SK-MEL-5 (cell line): ENCODE data around the gene SLC9A7. TPM values are rescaled to one million over a fixed set of nuclear protein-coding genes. Genes with fewer than 3 reads are reported as not detected.
"Not testable (repeated sequence)": the region's sequence is repeated elsewhere in the genome, so short reads cannot be mapped to it uniquely, and the experiment has no call there.

Source experiments
- DNase-seq: peaks from one replicate; pipeline ENCODE4 v3.0.0-alpha.2; 2016; ENCODE audit warnings: low read depth, low spot score
- in situ Hi-C: cut with HindIII; loops from 2 replicates; pipeline ENCODE4 v1.10.0; 2016; ENCODE audit warnings: low sequenced_read_pairs, high pct_unique_total_duplicates, low pct_unique_long_range_greater_than_20kb
- polyA plus RNA-seq, 2 experiments: library from polyadenylated mRNA; depleted of rRNA; stranded (reverse); fragments of >200 nt; gene quantifications; 2 replicates each; pipeline ENCODE4 v1.2.3, GENCODE V29; 2015
- total RNA-seq: library from RNA; depleted of rRNA; stranded (reverse); fragments of >200 nt; shearing (Covaris generic); gene quantifications from 2 replicates; pipeline ENCODE4 v1.2.3, GENCODE V29; 2014; rRNA removed

SLC9A7 gene
- 3.4 and 5.9 TPM in 2 replicates for total RNA-seq
- 2.1 and 3.4 TPM in 2 replicates for polyA plus RNA-seq (2015; cell fraction: cytosol; rRNA removed)
- 2.6 and 5.2 TPM in 2 replicates for polyA plus RNA-seq (2015; cell fraction: nucleus; rRNA removed)

DNA sequence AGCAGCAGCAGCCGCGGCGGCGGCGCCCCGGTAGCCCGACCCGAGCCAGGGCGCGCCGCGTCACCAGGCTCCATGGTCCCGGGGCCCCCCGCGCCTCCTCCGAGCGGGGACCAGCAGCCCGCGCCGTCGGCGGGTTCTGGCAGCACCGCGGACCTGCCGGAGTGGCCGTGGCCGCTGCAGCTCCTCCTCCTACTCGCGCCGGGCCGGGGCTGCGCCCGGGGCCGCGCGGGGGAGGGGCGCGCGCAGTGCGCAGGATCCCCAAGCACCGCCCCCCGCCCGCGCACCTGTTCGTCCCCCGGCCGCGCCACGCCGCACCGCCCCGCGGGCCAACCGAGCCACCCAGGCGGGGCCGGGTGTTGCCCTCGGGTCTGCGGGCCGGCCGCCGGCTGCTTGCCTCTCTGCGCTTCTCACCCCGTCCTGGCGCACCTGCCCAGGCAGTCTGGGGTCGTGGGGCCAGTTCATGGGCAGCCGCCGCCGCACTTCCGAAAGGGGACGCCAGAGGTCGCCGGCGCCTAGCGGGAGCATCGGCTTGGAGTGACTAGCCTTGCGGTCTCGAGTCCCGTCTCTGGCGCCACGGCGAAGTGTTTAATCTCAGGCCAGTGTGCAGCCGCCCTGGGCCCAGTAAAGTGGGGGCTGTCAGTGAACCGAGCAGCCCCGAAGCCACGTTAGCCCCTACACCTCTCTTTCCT is at the start of gene SLC9A7:
SLC9A7 (minus strand) TSS at position 163 of the 689 bp plus-strand sequence; CDS start at position 74, 89 bp downstream.
- in situ Hi-C loops = no loop called here

GRCh38 chrX:46805270-46805669 is 46.4 kb upstream of the SLC9A7 start:
- no peak for DNase-seq
- in situ Hi-C loops = no loop called here

More for the DNA sequence above, at the start of gene SLC9A7:
- peak; percentile 62 for DNase-seq

DNA sequence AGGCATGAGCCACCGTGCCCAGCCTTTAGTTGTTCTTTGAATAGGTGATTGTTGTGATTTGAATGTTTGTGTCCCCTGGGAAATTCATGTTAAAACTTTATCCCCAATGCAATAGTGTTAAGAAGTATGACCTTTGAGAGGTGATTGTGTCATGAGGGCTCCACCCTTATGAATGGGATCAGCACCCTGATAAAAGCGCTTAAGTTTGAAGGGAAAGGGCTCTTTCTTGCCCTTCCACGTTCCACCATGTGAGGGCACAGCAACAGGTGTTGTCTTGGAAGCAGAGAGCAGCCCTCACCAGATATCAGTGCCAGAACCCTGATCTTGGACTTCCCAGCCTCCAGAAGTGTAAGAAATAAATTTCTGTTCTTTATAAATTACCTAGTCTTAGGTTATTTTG is 44.2 kb upstream of the SLC9A7 start:
- peak; percentile 37 for DNase-seq
- in situ Hi-C loops = no loop called here

- DNase-seq = peak; percentile 73
- in situ Hi-C loops = no loop called here
Measured at GRCh38 chrX:46796574-46797191, 37.8 kb upstream of the SLC9A7 start.

DNA sequence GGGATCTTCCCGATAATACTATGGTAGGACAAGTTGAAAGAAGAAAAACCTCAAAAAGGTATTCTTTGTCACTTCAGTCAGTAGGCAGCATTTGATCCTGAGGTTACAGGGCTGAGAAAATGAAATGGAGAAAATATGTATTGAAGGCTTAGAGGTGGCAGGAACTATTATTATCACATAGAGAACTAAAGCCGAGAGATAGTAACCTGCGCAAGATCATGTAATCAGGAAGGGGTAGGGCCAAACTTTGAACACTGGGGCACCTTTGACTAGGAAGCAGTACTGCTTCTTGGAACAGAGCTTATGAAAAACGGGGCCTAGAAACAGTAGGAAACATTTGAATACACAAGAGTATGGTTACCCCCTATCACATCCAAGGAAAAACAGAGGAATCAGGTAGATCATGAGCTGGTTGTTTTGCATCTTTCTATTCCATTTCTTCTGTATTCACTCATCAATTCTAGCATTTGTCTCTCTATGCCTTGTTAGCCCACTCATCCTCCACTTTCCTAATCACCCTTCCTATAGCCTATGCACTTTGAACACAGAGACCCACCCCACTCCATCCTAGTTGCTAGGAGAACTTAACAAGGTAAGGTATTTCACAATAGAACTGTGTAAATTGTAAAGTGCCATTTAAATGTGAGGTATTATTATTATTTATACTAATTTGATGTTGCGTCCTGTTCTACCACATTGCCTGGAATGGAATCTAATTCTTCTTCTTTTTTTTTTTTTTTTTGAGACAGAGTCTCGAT is 34.6 kb upstream of the SLC9A7 start:
- DNase-seq = no peak
- in situ Hi-C loops = no loop called here

DNA sequence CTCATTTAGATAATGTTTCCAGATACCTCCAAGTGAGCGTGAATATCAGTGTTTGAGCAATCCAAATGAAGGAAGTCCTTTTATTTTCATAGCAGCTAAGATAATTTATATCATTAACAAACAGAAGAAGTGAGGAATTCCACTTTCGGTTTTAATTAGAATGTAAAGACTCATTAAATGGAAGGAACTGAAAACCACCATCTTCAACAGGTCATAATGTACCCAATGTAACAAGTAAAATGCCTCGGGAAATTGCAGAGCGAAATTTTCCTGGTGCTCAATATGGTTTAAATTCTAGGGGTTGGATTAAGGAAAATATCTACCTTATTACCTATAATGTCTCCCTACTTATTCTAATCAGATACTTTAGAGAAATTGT is 33.9 kb upstream of the SLC9A7 start:
- in situ Hi-C loops = no loop called here
- no peak for DNase-seq

DNA sequence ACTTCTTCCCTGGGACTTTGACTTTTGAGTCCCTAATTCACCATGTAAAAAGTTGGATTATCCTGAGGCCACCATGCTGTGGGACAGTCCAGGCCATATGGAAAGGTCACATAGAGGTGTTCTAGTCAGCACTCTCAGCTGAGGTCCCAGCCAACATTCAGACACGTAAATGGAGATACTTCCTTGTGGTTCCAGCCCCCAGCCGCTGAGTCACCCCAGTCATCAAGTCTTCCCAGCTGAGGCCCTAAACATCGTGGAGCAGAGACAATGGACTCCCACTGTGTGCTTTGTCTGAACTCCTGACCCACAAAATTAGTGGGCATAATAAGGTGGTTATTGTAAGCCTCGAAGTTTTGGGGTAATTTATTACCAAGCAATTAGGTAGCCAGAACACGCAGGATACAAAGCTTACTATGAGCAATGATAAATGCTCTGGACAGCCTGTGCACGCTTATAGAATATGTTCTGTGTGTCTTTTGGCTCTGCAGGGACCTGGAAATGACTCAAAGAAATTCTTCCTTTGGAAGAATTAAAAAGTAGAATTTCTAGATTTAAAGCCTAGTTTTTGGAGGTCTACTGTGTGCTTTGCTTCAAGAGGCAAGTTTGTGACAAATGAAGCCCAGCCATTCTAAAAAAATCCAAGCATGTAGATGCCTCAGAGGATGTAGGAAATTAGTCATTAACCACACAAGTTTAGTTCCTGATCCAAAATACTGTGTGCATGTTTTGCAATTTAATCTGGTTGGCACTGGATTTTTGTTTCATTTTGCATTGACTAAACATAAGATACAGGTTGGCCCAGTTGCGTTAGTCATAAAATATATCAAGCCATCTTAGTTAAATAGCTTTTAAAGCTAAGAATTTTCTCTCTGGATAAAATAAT is 33.2 kb upstream of the SLC9A7 start:
- peak; percentile 39 for DNase-seq
- in situ Hi-C loops = no loop called here

DNA sequence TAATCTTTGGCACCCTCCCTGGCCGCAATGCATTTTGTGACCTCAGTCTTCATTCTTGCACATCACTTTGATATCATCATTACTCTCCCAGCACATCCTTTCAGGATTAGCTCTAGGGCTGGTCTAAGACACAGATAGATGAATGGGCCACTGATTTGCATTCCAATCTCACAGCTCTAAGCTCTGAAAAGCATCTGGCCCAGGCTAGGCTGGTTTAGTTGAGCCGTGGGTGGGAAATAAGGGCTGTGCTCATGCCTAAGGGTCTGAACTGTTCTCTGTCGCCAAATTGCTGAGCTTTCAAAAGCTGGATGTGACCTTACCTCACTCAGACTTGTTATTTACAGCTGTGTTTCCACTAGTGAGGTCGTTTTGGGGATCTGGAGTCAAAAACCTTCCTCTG is 30.0 kb upstream of the SLC9A7 start:
- no peak for DNase-seq
- in situ Hi-C loops = no loop called here

- DNase-seq, in situ Hi-C loops: not testable (repeated sequence)
Measured at GRCh38 chrX:46784437-46784836, 25.5 kb upstream of the SLC9A7 start.

DNA sequence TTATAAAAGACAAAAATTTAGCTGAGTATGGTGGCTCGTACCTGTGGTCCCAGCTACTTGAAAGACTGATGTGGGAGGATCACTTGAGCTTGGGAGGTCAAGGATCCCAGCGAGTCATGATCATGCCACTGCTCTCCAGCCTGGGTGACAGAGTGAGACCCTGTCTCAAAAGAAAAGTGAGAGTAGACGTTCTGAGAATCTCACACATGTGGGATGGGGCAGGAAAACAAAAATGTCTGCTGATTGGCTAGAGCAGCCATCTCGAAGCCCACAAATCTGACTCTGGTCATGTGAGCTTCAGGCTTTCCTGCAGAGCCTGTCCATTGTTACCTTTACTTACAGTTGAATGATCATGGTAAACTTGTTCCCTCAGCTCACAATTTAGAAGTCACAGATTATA is 23.1 kb upstream of the SLC9A7 start:
- in situ Hi-C loops = no loop called here
- no peak for DNase-seq

GRCh38 chrX:46777971-46778810 is 19.3 kb upstream of the SLC9A7 start:
- DNase-seq = no peak
- in situ Hi-C loops = no loop called here

DNA sequence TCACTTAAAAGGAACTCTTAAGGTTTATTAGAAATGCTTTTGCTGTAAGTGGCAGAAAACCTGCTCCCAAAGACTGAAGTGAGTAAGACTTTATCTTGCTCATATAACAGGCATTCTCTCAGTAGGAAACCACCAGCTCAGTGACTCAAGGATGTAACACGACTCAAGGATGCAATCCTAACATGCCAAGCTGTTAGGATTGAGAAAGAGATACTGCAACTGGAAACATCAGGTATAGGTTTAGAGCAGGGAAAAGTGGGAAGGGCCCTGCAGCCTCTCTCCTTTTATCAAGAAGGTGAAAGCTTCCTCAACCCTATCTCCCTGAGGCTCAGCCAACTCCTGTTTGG is 11.9 kb upstream of the SLC9A7 start:
- in situ Hi-C loops = no loop called here
- DNase-seq = no peak

- no peak for DNase-seq
- in situ Hi-C loops = no loop called here
Measured at GRCh38 chrX:46770000-46770816, 11.3 kb upstream of the SLC9A7 start.

- DNase-seq = no peak
- in situ Hi-C loops = no loop called here
Measured at GRCh38 chrX:46762963-46763362, 4.0 kb upstream of the SLC9A7 start.

GRCh38 chrX:46759645-46759974 is 692 bp upstream of the SLC9A7 start:
- in situ Hi-C loops = no loop called here
- DNase-seq = no peak

DNA sequence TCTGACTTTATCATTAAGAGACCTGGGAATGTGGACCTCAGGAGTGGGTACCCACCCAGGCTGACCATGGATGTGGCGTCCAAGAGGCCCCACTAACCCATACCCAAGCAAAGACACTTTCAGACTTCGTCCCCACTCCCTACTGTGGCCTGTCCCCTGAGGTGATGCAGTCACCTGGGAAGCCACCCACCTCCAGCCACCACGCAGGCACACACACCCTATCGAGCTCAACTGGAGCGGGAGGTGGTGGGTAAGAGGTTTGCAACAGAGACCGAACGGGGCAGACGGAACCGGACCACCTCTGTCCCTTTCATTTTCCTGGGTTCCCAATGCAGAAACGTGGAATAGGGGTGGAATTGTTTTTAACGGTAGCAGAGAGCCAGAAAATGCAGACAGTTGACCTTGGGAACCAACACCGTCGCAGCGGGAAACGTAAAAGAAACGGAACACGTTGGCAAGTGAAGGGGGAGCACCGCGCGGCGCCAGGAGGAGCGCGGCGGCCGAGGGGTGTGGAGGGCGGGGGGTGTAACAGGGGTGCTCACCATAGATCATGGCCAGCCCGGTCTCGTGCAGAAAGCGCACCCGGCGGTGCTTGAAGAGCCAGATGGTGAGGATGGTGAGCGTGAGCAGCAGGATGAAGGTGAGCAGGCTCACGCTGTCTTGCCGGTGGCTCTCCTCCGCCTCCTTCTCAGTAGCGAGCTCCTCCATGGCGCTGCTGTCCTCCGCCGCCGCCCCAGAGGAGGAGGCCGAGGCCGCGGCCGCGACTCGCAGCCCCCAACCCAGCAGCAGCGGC is 559 bp downstream of the SLC9A7 start:
- no peak for DNase-seq
- in situ Hi-C loops = no loop called here
